ENCODE measurements around the gene RBMS3.
"Not testable (repeated sequence)": the region's sequence is repeated elsewhere in the genome, so short reads cannot be mapped to it uniquely, and the experiment has no call there.

Gene RBMS3

GRCh38 chr3:29481969-29482767 lies 201.3 kb downstream of the RBMS3 start:
- DNase-seq (ENCODE audit: low spot score), result no peak

DNA sequence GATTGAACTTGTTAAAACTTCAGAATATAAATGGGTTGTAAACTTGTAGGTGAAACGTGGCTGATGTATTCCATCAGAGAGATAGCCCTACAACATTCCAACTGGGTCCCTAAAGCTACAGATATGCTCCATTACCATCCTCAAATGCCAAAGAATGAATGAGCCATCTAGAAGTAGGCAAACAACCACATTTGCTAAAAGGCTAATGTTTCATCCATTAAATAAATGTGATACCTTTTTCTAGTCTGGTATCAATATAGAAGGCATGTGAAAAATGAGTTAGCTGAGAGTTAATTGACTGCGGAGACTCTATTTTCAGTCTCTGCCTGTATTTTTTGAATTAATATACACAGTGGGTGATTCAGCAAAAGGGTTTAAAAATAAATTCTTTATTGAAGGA lies 203.8 kb downstream of the RBMS3 start:
- no peak for DNase-seq (ENCODE audit: low spot score)

DNA sequence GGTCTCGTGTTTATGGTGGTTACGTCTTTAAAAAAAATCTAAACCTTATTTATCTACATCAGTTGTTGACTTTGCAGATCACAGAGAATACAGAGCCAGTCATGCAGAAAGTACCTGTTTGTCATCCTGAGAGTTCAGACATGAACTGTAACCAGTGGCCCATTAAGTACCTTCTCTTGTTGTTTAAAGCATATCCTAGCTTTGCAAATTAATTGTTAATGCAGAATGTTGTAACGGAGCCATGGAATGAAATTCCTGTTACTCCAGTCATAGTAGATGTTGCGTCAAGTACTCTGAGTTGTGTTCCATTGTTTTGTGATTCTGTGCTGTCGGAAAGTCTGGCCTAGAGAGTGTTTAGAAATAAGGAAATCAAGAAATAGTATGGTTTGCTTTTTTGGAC lies 205.2 kb downstream of the RBMS3 start:
- DNase-seq (ENCODE audit: low spot score), result peak; percentile 11

- no peak for DNase-seq (ENCODE audit: low spot score)
Observed at GRCh38 chr3:29486917-29487316, 206.0 kb downstream of the RBMS3 start.

- no peak for DNase-seq (ENCODE audit: low spot score)
Observed at GRCh38 chr3:29488922-29489321, 208.1 kb downstream of the RBMS3 start.

DNA sequence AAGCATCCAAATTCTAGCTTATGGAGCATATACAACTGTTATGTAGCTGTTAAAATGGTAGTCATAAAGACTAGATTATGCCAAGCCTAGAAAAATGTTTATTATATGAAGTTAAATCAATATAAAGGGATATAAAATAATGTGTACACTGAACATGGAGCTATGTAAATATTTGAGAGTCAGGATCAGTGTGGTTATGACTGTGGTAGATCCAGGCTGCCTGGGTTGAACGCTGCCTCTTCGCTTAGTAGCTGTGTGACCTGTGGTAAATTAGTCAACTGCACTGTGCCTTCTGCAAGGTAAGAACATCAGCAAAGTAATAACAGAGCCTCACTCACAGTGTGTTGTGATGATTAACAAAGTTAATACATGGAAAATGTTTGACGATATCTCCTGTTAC lies 212.2 kb downstream of the RBMS3 start:
- no peak for DNase-seq (ENCODE audit: low spot score)

DNA sequence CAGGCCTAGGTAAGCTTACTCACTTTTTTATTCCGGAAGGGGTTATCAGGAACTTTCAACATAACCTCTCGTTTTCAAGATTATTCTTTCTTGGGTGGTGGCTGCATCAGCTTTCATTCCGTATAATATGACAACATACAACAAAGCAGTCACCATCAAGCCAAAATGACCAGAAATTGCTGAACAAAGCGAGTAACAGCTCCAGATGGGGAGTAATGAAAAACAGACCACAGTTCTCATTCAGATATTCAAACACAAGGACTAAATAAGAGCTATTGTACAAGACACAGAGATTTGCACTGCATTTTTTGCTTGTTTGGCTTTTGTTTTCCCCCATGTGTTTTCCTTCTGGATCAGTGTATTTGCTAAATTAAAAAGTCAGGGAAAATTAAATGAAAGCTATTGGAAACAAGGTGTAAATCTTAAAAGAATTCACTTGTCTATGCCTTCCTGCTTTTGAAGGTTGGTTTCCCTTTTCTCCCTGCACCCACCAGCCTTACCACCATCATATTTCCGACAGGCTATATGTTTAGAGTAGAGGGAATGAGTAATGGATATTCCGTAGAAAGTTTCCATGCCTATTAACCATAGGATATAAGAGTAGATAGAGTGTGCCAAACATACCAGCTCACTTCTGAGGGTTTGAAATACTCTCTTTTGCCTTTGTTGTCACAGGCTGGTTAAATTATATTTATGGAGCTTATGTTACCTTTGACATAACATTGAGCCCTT lies 213.6 kb downstream of the RBMS3 start:
- DNase-seq (ENCODE audit: low spot score), result no peak

- DNase-seq (ENCODE audit: low spot score), result no peak
Observed at GRCh38 chr3:29497282-29497681, 216.4 kb downstream of the RBMS3 start.

DNA sequence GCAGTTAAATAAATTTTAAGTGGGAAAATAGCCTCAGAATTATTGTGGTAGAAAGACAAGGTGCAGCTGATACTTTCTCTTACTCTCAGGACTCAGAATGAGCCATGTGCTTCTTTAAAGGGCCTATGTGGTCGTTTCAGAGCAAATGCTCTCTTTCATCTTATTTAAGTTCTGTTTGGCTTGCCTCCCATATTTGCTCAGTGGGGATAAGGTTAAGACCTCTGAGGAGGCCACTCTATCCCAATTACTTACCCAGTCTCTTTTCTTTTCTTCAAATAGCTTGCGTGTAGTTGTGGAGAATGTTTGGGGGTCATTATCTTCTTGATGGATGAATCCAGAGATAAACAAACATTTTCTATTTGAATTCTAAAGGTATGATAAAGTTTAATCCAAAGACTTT lies 221.9 kb downstream of the RBMS3 start:
- no peak for DNase-seq (ENCODE audit: low spot score)

DNA sequence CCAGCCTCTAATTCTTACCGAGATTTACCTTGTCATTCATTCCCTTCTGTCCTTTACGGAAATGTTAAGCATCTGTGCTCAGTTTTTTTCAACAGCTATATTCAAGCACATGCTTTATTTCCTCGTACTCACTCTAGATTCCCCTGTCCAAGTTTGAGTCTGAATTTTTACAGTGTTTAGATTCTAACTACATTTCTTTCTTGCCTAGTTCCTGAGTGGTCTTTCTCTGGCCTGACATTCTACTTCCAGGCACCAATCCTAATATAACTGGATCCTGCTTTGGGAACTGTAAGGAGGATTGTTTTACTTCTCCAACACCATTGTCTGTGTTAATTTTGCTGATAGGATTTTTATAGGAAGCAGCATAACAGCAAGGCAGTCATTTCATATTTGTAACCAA lies 222.4 kb downstream of the RBMS3 start:
- no peak for DNase-seq (ENCODE audit: low spot score)

DNA sequence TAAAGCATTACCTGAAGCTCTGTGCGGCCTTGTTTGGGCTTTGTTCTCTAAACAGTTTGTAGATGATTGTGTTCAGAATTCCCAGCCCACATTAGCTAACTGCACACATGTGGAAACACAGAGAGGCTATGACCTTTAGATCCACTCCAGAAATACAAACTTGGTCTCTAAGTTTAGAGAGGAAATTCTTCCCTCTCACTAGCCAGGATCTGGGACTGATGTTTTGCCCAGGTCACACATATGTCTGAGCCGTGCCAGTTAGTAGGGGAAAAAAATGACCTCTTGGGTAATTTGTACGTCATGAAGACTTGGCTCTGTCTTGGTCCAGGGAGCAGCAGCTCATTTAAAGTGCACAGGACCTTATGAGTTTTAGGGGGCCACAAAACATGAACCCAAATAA lies 223.1 kb downstream of the RBMS3 start:
- no peak for DNase-seq (ENCODE audit: low spot score)

DNA sequence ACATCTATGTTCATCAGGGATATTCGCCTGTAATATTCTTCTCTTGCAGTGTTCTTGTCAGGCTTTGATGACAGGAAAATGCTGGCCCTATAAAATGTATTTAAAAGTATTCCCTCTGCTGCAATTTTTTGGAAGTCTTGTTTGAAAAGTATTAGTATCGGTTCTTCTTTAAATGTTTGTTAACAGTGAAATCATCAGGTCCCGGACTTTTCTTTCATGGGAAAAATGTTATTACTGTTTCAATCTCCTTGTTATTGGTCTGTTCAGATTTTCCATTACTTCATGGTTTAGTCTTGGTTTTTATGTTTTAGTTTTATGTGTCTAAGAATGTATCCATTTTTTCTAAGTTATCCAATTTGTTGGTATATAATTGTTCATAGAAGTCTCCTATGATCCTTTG lies 225.6 kb downstream of the RBMS3 start:
- no peak for DNase-seq (ENCODE audit: low spot score)

DNA sequence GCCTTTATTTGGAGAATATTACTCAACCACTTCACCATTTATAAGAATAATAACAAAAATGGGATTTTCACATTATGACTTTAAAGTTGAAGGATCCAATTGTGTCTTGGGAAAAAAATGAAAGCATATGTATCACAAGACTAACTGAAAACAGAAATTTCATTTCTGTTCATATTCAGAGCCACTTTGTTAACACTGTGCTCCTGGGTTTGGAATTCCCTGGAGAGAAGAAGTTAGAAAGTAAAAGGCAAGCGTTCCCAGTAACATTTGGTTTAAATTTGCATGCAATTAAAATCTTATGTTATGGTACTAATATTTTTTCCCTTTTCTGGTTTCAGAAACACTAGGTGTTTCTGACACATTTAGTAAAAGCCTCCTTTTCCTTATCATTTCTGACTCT lies 230.8 kb downstream of the RBMS3 start:
- no peak for DNase-seq (ENCODE audit: low spot score)

DNA sequence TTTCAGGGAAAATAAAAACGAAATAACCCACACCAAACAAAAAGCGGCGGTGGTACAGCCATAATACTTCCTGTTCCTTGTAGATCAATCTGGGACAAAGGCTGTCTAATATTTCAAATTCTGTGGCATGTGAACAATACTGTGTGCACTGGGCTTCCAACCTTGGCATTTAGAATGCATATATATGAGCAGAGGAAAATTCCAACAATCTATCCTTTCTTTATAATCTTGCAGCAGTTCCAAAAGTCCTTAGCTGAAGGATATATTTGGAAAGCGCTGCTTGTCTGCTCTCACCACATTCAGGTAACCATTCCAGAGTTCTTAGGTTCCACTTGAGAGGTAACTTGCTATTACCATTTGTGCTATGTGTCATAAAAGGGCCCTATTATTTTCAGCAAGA lies 231.8 kb downstream of the RBMS3 start:
- peak; percentile 18 for DNase-seq (ENCODE audit: low spot score)

GRCh38 chr3:29513236-29513635 lies 232.4 kb downstream of the RBMS3 start:
- no peak for DNase-seq (ENCODE audit: low spot score)

GRCh38 chr3:29514170-29514569 lies 233.3 kb downstream of the RBMS3 start:
- no peak for DNase-seq (ENCODE audit: low spot score)

DNA sequence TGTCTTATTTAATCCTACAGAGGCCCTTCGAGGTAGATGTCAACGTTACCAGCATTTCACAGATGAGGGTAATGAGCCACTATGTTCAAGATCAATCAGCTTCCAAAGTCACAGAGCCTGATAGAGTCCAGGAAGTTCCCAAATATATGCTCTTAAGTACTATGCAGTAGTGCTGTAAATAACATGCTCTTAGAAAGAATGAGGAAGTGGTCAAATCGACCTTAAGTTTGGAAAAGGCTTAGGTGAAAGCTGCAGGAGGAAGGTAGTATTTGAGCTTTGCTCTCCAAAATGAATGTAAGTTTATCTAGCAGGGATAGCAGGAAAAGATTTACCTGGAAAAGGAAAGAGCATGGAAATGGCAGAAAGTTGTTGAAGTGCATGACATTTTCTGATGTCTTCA lies 234.0 kb downstream of the RBMS3 start:
- no peak for DNase-seq (ENCODE audit: low spot score)

DNA sequence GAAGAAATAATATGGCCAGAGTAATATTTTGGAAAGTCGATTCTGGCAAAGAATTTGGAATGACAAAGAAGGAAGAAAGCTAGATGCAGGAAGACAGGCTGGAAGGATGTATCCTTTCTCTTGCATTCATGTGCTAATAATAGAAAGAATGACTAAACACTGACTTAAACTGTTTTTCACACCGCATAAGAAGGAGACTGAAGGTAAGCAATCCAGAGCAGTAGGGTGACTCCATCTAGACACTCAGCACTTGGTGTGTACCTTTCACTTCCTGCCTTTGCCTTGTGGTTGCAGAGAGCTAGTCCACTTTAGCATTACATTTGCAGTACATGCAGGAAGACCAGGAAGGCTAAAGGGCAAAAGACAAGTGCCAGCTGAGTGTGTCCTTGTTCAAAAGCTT lies 234.6 kb downstream of the RBMS3 start:
- peak; percentile 21 for DNase-seq (ENCODE audit: low spot score)

DNA sequence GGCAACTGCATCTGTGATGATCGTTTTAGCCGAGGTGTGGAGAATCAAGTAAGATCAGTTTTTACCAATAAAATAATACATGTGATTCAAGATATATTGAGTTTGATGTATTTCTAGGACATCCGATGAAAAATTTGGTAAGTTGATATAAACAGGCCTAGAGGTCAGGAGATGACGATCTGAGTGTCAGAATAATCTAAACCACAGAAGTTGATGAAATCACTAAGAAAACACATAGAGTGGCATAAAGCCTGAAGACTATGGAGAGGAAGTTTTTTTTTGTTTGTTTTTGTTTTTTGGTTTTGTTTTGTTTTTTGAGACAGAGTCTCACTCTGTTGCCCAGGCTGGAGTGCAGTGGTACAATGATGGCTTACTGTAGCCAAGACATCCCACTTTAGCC lies 235.3 kb downstream of the RBMS3 start:
- no peak for DNase-seq (ENCODE audit: low spot score)

- DNase-seq (ENCODE audit: low spot score), result no peak
Observed at GRCh38 chr3:29520764-29521163, 239.9 kb downstream of the RBMS3 start.

- no peak for DNase-seq (ENCODE audit: low spot score)
Observed at GRCh38 chr3:29521293-29521692, 240.4 kb downstream of the RBMS3 start.

- no peak for DNase-seq (ENCODE audit: low spot score)
Observed at GRCh38 chr3:29521751-29522150, 240.9 kb downstream of the RBMS3 start.

- not testable (repeated sequence) for DNase-seq (ENCODE audit: low spot score)
Observed at GRCh38 chr3:29524433-29524832, 243.6 kb downstream of the RBMS3 start.
